SK-N-SH treated with all-trans-retinoic acid at 6 μM for 48 hours (cell line): Measurements from ENCODE around the gene CBLN3.

Source experiments
- ARNTL ChIP-seq: fragments of 450-650 bp; formaldehyde crosslinking; IDR thresholded peaks from 2 replicates; pipeline ENCODE4 v1.5.0; 2020; ENCODE audit warnings: low read depth, mild to moderate bottlenecking, moderate library complexity, borderline replicate concordance
- CSDC2 ChIP-seq: fragments of 250-450 bp; sonication (Bioruptor Pico); IDR thresholded peaks from 2 replicates; pipeline ENCODE4 v1.5.0; 2020; ENCODE audit warnings: mild to moderate bottlenecking, moderate library complexity
- GLIS3 ChIP-seq: fragments of 250-450 bp; sonication (Bioruptor Pico); IDR thresholded peaks from 2 replicates; pipeline ENCODE4 v1.5.0; 2020; ENCODE audit warnings: mild to moderate bottlenecking, moderate library complexity
- PATZ1 ChIP-seq: fragments of 250-450 bp; sonication (Bioruptor Pico); IDR thresholded peaks from 2 replicates; pipeline ENCODE4 v1.8.0; 2020; ENCODE audit warnings: mild to moderate bottlenecking, moderate library complexity, borderline replicate concordance
- POU6F1 ChIP-seq: fragments of 250-450 bp; sonication (Bioruptor Pico); IDR thresholded peaks from 2 replicates; pipeline ENCODE4 v1.8.0; 2021; ENCODE audit warnings: low read depth, mild to moderate bottlenecking, moderate library complexity, borderline replicate concordance
- PPARA ChIP-seq: fragments of 250-450 bp; sonication (Bioruptor Pico); IDR thresholded peaks from 2 replicates; pipeline ENCODE4 v1.5.0; 2020; ENCODE audit warnings: mild to moderate bottlenecking, borderline replicate concordance
- SNAI2 ChIP-seq: fragments of 250-450 bp; sonication (Bioruptor Pico); IDR thresholded peaks from 2 replicates; pipeline ENCODE4 v1.5.0; 2020; ENCODE audit warnings: mild to moderate bottlenecking, moderate library complexity
- TCF4 ChIP-seq: fragments of 250-450 bp; sonication (Bioruptor Pico); IDR thresholded peaks from 2 replicates; pipeline ENCODE4 v1.8.0; 2021; ENCODE audit warnings: mild to moderate bottlenecking, moderate library complexity, borderline replicate concordance
- TOX ChIP-seq: fragments of 250-450 bp; sonication (Bioruptor Pico); IDR thresholded peaks from 2 replicates; pipeline ENCODE4 v1.8.0; 2021; ENCODE audit warnings: mild to moderate bottlenecking, moderate library complexity, borderline replicate concordance
- TSHZ2 ChIP-seq: fragments of 250-450 bp; sonication (Bioruptor Pico); IDR thresholded peaks from 2 replicates; pipeline ENCODE4 v1.5.0; 2020; ENCODE audit warnings: mild to moderate bottlenecking, moderate library complexity
- ZFP30 ChIP-seq: fragments of 450-650 bp; formaldehyde crosslinking; IDR thresholded peaks from 2 replicates; pipeline ENCODE4 v1.5.0; 2022; ENCODE audit warnings: mild to moderate bottlenecking, moderate library complexity
- ZNF70 ChIP-seq: fragments of 450-650 bp; formaldehyde crosslinking; IDR thresholded peaks from 2 replicates; pipeline ENCODE4 v1.5.0; 2020; ENCODE audit warnings: mild to moderate bottlenecking, moderate library complexity
- ZNF8 ChIP-seq: fragments of 450-650 bp; formaldehyde crosslinking; IDR thresholded peaks from 2 replicates; pipeline ENCODE4 v1.5.0; 2020; ENCODE audit warnings: mild to moderate bottlenecking, moderate library complexity

DNA sequence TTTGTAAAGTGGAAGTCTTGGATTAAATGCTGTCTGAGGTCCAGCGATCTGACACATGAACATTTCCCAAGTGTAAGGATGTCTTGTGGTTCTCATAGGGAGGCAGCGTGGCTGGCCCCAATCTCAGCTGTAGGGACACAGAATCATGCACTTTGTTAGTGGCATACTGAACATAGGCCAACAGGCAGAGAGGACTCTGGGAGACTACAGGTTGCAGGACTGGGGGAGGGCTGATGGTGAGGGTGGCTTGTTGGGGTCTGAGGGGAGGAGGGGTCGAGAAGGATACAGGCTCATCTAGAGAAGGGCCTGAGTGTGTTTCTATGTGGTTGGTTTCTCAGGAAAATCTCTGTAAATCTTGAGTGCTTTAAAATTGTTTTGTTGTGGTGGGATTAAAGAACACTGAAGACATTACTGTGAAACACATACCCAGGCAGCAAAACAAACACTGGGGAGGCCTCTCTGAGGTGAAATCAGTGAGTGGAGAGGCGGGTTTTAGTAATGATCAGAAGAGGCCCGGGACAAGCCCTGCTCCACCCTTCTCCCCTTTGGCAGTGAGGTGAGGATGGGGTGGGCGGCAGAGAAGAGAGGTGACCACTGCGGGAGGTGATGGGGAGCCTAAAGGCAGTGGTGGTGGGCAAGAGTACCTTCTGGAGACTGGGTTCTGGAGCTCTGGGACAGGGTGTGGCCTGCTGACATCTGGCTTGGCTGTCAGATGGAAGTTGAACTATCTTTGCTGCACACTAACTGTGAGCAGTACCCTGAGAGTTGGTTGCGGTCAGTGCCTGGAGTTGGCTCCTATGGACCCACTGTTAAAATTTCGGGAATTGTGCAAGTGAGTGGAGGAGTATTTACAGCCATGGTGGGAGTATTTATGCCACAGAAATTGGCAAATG is 27.4 kb downstream of the CBLN3 start:
- no peak for TF ChIP-seq CSDC2 (CRISPR knock-in tag)
- TF ChIP-seq SNAI2 (CRISPR knock-in tag), result no peak
- no peak for TF ChIP-seq TOX (CRISPR knock-in tag)
- no peak for TF ChIP-seq ARNTL
- TF ChIP-seq TSHZ2, result no peak
- TF ChIP-seq PPARA (CRISPR knock-in tag), result no peak
- TF ChIP-seq ZNF70 (CRISPR knock-in tag), result no peak
- TF ChIP-seq GLIS3 (CRISPR knock-in tag), result no peak
- TF ChIP-seq TCF4 (CRISPR knock-in tag), result no peak
- TF ChIP-seq ZNF8 (CRISPR knock-in tag), result no peak
- TF ChIP-seq ZFP30, result no peak
- TF ChIP-seq PATZ1 (CRISPR knock-in tag), result no peak
- no peak for TF ChIP-seq POU6F1 (CRISPR knock-in tag)
